Measurements from ENCODE around the gene SMAD7. TPM values are rescaled to one million over a fixed set of nuclear protein-coding genes. Genes with fewer than 3 reads are reported as not detected.

Gene SMAD7
- total and polyA plus RNA-seq, 10 of the 15 experiments (the other 5 are each of a cell fraction or from before 2014, with no cell fraction given) = 1.3 to 22.5 (median 8.0) TPM

DNA sequence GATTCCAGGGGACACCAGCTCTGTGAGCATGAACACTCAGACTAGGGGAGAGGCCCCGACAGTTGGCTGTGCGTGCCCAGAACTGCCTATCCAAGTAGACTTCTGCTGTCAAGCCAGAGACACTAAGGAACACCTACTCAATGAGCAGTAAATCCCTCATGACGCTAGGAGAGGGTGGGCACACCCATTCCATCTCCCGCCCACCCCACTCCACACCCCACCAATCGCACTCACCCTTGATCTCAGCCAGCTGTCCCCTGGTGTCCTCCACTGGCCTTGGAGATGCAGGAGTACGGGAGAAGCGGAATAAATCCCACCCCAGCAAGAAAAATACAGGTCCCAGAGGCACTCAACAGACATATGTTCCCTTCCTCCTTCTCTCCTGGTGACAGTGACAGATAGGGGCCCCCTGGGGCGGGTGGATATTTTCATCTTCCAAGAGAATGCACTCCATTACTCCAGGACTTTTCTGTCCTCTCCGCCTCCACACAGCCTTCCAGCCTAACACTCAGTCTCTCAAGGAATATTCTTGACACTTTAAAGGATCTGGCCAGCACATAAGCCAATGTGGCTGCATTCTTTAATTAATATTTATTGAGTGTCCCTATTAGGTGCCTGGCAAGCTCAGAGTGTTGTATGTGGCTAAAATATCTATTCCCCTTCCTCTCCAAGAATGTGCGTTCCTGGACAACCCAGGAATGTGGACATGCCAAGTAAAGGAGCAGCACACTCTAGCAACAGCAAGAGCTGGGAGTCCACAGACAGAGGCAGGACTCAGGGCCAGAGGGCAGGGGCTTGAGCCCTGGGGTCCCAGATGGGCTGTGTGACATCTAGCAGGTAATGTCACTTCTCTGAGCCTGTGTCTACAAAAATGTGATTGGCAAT is 13.1 kb upstream of the SMAD7 start (continued):
- TF ChIP-seq, protein P1, sequence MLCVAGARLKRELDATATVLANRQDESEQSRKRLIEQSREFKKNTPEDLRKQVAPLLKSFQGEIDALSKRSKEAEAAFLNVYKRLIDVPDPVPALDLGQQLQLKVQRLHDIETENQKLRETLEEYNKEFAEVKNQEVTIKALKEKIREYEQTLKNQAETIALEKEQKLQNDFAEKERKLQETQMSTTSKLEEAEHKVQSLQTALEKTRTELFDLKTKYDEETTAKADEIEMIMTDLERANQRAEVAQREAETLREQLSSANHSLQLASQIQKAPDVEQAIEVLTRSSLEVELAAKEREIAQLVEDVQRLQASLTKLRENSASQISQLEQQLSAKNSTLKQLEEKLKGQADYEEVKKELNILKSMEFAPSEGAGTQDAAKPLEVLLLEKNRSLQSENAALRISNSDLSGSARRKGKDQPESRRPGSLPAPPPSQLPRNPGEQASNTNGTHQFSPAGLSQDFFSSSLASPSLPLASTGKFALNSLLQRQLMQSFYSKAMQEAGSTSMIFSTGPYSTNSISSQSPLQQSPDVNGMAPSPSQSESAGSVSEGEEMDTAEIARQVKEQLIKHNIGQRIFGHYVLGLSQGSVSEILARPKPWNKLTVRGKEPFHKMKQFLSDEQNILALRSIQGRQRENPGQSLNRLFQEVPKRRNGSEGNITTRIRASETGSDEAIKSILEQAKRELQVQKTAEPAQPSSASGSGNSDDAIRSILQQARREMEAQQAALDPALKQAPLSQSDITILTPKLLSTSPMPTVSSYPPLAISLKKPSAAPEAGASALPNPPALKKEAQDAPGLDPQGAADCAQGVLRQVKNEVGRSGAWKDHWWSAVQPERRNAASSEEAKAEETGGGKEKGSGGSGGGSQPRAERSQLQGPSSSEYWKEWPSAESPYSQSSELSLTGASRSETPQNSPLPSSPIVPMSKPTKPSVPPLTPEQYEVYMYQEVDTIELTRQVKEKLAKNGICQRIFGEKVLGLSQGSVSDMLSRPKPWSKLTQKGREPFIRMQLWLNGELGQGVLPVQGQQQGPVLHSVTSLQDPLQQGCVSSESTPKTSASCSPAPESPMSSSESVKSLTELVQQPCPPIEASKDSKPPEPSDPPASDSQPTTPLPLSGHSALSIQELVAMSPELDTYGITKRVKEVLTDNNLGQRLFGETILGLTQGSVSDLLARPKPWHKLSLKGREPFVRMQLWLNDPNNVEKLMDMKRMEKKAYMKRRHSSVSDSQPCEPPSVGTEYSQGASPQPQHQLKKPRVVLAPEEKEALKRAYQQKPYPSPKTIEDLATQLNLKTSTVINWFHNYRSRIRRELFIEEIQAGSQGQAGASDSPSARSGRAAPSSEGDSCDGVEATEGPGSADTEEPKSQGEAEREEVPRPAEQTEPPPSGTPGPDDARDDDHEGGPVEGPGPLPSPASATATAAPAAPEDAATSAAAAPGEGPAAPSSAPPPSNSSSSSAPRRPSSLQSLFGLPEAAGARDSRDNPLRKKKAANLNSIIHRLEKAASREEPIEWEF (IDR thresholded peaks at IDR 0.05; ENCODE audit: insufficient replicate concordance, low read depth, low read length) = no peak
- TF ChIP-seq GABPA (IDR thresholded peaks at IDR 0.05; ENCODE audit: low read depth) = no peak
- TF ChIP-seq, protein P2, sequence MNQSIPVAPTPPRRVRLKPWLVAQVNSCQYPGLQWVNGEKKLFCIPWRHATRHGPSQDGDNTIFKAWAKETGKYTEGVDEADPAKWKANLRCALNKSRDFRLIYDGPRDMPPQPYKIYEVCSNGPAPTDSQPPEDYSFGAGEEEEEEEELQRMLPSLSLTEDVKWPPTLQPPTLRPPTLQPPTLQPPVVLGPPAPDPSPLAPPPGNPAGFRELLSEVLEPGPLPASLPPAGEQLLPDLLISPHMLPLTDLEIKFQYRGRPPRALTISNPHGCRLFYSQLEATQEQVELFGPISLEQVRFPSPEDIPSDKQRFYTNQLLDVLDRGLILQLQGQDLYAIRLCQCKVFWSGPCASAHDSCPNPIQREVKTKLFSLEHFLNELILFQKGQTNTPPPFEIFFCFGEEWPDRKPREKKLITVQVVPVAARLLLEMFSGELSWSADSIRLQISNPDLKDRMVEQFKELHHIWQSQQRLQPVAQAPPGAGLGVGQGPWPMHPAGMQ (IDR thresholded peaks at IDR 0.05; ENCODE audit: borderline replicate concordance) = no peak
- TF ChIP-seq, protein P3, sequence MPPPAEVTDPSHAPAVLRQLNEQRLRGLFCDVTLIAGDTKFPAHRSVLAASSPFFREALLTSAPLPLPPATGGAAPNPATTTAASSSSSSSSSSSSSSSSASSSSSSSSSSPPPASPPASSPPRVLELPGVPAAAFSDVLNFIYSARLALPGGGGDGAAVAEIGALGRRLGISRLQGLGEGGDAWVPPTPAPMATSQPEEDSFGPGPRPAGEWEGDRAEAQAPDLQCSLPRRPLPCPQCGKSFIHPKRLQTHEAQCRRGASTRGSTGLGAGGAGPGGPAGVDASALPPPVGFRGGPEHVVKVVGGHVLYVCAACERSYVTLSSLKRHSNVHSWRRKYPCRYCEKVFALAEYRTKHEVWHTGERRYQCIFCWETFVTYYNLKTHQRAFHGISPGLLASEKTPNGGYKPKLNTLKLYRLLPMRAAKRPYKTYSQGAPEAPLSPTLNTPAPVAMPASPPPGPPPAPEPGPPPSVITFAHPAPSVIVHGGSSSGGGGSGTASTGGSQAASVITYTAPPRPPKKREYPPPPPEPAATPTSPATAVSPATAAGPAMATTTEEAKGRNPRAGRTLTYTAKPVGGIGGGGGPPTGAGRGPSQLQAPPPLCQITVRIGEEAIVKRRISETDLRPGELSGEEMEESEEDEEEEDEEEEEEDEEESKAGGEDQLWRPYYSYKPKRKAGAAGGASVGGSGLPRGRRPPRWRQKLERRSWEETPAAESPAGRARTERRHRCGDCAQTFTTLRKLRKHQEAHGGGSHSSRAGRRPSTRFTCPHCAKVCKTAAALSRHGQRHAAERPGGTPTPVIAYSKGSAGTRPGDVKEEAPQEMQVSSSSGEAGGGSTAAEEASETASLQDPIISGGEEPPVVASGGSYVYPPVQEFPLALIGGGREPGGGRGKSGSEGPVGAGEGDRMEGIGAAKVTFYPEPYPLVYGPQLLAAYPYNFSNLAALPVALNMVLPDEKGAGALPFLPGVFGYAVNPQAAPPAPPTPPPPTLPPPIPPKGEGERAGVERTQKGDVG (CRISPR knock-in tag; IDR thresholded peaks at IDR 0.05) = no peak
- no peak for TF ChIP-seq MTA3 (IDR thresholded peaks at IDR 0.05; ENCODE audit: borderline replicate concordance, low read length)
- TF ChIP-seq RBBP5 (conservative IDR thresholded peaks at IDR 0.05) = no peak
